ENCODE results near the gene ZMYND8.

The ZMYND8 gene

DNA sequence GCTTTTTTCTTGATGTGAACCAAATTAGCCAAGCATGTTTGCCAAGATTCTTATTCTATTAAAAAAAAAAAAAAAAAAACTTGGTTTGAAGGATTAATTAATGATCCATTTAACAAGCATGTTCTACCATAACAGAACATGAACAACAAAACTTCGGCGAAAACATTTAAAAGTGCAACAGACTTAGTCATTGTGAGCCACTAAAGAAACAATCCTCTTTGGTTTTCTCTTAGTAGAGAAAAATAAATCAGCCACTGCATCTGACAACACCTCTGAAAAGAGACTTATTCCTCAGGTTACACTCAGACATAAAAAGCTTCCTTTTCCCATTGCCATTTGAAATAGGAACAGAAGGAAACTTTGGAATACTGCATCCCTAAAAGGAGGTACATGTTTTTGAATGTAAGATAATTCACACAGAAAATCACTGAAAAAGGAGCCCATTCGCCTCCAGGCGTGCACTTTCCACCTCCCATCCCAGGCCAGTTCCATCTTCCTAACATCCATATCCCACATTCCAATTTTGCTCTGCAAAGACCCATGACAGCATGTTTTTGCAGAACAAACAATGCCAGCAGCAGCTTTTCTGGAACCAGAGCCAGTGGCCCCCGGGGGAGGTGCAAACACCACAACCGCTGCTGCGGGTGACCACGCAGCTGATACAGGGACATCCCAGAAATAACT, 79.5 kb downstream of the ZMYND8 start:
- no peak overlapping the region for H3K4me3 ChIP-seq (ENCODE audit: low read depth, low read length)
- no peak for TF ChIP-seq CTCF (IDR thresholded peaks at IDR 0.05; ENCODE audit: insufficient read depth, low read depth, low read length, missing control alignments)
- DNase-seq (ENCODE audit: low read depth), result no peak

GRCh38 chr20:47276251-47276650, 80.2 kb downstream of the ZMYND8 start:
- TF ChIP-seq CTCF (IDR thresholded peaks at IDR 0.05; ENCODE audit: insufficient read depth, low read depth, low read length, missing control alignments), result no peak
- H3K4me3 ChIP-seq (ENCODE audit: low read depth, low read length), result no peak overlapping the region
- no peak for DNase-seq (ENCODE audit: low read depth)

DNA sequence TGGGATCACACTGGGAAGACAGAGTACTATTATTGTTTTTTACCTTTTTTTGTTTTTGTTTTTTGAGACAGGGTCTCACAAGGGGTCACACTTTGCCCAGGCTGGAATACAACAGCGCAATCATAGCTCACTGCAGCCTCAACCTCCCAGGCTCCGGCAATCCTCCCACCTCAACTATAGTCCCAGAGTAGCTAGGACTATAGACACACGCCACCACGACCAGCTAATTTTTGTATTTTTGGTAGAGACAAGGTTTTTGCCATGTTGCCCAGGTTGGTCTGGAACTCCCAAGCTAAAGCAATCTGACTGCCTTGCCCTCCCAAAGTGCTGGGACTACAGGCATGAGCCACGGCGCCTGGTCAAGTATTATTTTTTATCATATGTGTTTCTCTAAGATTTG, 81.0 kb downstream of the ZMYND8 start:
- DNase-seq (ENCODE audit: low read depth), result no peak
- no peak overlapping the region for H3K4me3 ChIP-seq (ENCODE audit: low read depth, low read length)
- TF ChIP-seq CTCF (IDR thresholded peaks at IDR 0.05; ENCODE audit: insufficient read depth, low read depth, low read length, missing control alignments), result no peak

GRCh38 chr20:47274401-47275108, 81.9 kb downstream of the ZMYND8 start:
- TF ChIP-seq CTCF (IDR thresholded peaks at IDR 0.05; ENCODE audit: insufficient read depth, low read depth, low read length, missing control alignments), result no peak
- H3K4me3 ChIP-seq (ENCODE audit: low read depth, low read length), result peak overlapping the region; percentile 18; the same call in 1 of the 2 replicates
- DNase-seq (ENCODE audit: low read depth), result peak; percentile 81

GRCh38 chr20:47273591-47274235, 82.8 kb downstream of the ZMYND8 start:
- no peak for DNase-seq (ENCODE audit: low read depth)
- no peak for TF ChIP-seq CTCF (IDR thresholded peaks at IDR 0.05; ENCODE audit: insufficient read depth, low read depth, low read length, missing control alignments)
- peak overlapping the region; percentile 18; the same call in 1 of the 2 replicates for H3K4me3 ChIP-seq (ENCODE audit: low read depth, low read length)

DNA sequence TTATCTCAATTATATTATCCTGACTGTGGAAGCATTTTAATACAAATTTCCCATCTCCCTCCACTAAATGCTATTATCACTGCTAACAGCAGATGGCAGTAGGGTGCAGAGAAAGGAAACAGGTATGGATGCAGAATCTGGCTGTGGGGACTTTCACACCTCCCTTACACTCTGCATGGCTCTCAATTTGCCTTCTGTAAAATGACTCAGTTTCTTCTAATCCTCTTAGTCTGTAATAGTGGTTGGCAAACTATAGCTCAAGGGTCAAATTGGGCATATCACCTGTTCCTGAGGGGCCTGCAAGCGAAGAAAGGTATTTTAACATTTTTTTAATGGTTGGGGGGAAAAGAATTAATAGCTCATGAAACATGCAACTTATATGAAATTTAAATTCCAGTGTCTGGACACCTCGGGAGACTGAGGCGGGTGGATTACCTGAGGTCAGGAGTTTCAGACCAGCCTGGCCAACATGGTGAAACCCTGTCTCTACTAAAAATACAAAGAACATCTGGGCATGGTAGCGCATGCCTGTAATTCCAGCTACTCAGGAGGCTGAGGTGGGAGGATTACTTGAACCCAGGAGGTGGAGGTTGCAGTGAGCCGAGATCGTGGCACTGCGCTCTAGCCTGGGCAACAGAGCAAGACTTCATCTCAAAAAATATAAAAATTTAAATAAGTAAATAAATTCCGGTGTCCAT, 83.5 kb downstream of the ZMYND8 start:
- TF ChIP-seq CTCF (IDR thresholded peaks at IDR 0.05; ENCODE audit: insufficient read depth, low read depth, low read length, missing control alignments), result peak; percentile 78
- peak; percentile 74 for DNase-seq (ENCODE audit: low read depth)
- no peak overlapping the region for H3K4me3 ChIP-seq (ENCODE audit: low read depth, low read length)
